ENCODE data around the gene KREMEN1. TPM values are rescaled to one million over a fixed set of nuclear protein-coding genes. Genes with fewer than 3 reads are reported as not detected.

The KREMEN1 gene
- total and polyA plus RNA-seq, 4 experiments from 2014 or later, result not detected

DNA sequence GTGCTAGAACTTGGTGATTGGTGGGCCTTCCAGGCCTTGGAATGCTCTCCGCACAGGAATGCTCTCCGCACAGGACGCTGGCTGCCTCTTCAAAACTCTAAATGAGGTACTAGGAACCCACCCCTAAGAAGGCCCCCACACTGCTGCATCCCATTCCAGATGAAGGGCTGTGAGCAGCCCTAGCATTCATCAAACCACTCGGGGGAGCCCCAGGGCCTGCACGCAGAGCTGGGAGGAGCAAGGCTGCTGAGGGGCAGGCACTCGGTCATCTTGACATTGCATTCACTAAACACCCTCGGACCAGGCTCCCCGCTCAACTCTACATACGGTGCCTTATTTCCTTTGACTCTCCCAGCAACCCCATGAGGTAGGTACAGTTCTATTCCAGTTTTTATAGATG, 83.7 kb downstream of the KREMEN1 start:
- no peaks in the 10 kb centered on the region for H3K9me3 Mint-ChIP-seq
- H3K27me3 Mint-ChIP-seq, result peaks cover 16 to 25% of the 10 kb centered on the region in 2 donors
- H3K4me1 ChIP-seq (ENCODE audit: insufficient read depth, low read length), result peaks cover 10% of the 10 kb centered on the region
- no peak overlapping the region for H3K4me3 Mint-ChIP-seq
- intact Hi-C loops (cut with micrococcal nuclease), result loop anchor here (10.0 kb wide), 1 partner anchor 562 kb away; no protein-coding TSS in a partner anchor
- DNase-seq, result no peak
- H3K4me1 Mint-ChIP-seq, result peaks cover 4 to 7% (median 6%) of the 10 kb centered on the region in 4 donors
- H3K27me3 ChIP-seq (ENCODE audit: insufficient read depth, low read length), result no peaks in the 10 kb centered on the region
- no peaks in the 10 kb centered on the region for H3K9me3 ChIP-seq (ENCODE audit: control insufficient read depth in 1 of 2, low read length in 2 of 2)
- H3K4me3 ChIP-seq (ENCODE audit: low read length in 2 of 2), result no peak overlapping the region
- H3K27ac Mint-ChIP-seq, result no peak overlapping the region
- no peak overlapping the region for H3K27ac ChIP-seq (ENCODE audit: low read depth, low read length)
- H3K36me3 Mint-ChIP-seq, result no peaks in the 10 kb centered on the region
- POLR2A ChIA-PET (ENCODE audit: partially characterized antibody), result no interaction called here
- CTCF ChIA-PET (ENCODE audit: partially characterized antibody), result interaction anchor here (1.9 kb wide), 1 partner anchor 86 kb away, joined by 4 read pairs; no protein-coding TSS in a partner anchor
- H3K36me3 ChIP-seq (ENCODE audit: insufficient read depth, low read length), result no peaks in the 10 kb centered on the region

DNA sequence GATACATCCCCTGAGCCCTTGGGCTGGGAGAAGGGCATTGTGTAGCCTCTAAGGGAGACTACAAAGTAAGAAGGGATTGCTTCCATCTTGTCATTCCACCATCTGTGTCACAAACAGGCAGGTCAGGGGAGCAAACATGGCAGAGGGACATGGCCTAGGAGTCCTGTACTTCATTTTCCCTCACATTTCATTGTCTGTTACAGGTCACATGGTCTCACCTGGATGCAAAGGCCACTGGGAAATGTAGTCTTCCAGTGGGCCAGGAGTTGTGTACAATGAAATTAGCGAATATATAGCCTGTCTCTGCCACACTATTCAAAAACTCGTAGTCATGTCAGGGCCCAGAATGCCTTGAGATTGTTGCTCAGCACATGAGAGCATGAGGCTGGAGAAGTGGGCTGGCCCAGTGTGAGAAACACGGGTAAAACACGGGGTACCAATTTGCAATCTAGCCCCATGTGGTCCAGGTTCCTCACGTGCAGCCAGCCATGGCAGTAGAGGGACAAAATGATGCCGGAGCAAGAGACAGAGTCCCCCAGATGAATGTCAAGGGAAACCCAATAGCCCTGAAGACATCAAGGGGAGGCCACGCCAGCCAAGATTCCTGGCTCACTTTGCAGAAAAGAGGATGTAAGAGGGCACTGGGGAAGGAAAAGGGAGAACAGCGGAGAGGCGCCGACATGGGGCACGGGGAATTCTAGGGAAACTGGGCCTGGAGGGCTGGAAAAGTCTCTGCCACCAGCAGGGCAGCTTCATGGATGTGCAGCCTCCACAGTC, 85.1 kb downstream of the KREMEN1 start:
- Histone ChIP-seq H3K9me3 (ENCODE audit: control insufficient read depth in 1 of 2, low read length in 2 of 2) (no peaks in the 10 kb centered on the region), H3K27ac (ENCODE audit: low read depth, low read length) (no peak overlapping the region), H3K27me3 (ENCODE audit: insufficient read depth, low read length) (no peaks in the 10 kb centered on the region), H3K36me3 (ENCODE audit: insufficient read depth, low read length) (no peaks in the 10 kb centered on the region), H3K4me3 (ENCODE audit: low read length in 2 of 2) (no peak overlapping the region), H3K4me1 (ENCODE audit: insufficient read depth, low read length) (peaks cover 10% of the 10 kb centered on the region)
- CTCF ChIA-PET (ENCODE audit: partially characterized antibody), result interaction anchor here (0.6 kb wide), 1 partner anchor 449 kb away, joined by 3 read pairs; no protein-coding TSS in a partner anchor
- Mint-ChIP-seq H3K27me3 (peaks cover 16 to 25% of the 10 kb centered on the region in 2 donors), H3K4me1 (peaks cover 4 to 7% (median 6%) of the 10 kb centered on the region in 4 donors), H3K36me3 (no peaks in the 10 kb centered on the region), H3K9me3 (no peaks in the 10 kb centered on the region), H3K4me3 (no peak overlapping the region), H3K27ac (no peak overlapping the region)
- DNase-seq, result no peak
- POLR2A ChIA-PET (ENCODE audit: partially characterized antibody), result no interaction called here
- intact Hi-C loops (cut with micrococcal nuclease), result loop anchor here (10.0 kb wide), 1 partner anchor 563 kb away; no protein-coding TSS in a partner anchor

DNA sequence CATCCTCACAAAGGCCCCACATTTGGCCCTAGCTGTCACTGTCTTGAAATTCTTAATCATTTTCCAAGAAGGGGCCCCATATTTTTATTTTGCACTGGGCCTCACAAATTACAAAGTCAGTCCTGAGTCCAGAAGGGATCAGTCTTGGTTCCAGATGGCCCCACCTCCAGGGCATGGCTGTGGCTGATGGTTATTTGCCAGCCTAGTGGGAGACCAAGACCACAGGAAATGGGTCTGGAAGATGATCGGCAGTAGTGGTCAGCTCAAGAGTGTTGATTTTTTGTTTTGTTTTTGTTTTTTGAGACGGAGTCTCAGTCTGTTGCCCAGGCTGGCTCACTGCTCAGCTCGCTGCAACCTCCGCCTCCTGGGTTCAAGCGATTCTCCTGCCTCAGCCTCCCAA, 85.7 kb downstream of the KREMEN1 start:
- DNase-seq, result no peak
- no peaks in the 10 kb centered on the region for H3K36me3 Mint-ChIP-seq
- Histone ChIP-seq H3K27me3 (ENCODE audit: insufficient read depth, low read length) (no peaks in the 10 kb centered on the region), H3K4me1 (ENCODE audit: insufficient read depth, low read length) (peaks cover 10% of the 10 kb centered on the region), H3K4me3 (ENCODE audit: low read length in 2 of 2) (no peak overlapping the region), H3K9me3 (ENCODE audit: control insufficient read depth in 1 of 2, low read length in 2 of 2) (no peaks in the 10 kb centered on the region), H3K27ac (ENCODE audit: low read depth, low read length) (no peak overlapping the region), H3K36me3 (ENCODE audit: insufficient read depth, low read length) (no peaks in the 10 kb centered on the region)
- ChIA-PET CTCF (ENCODE audit: partially characterized antibody) (no interaction called here), POLR2A (ENCODE audit: partially characterized antibody) (no interaction called here)
- no peak overlapping the region for H3K27ac Mint-ChIP-seq
- H3K4me1 Mint-ChIP-seq, result peaks cover 4 to 7% (median 6%) of the 10 kb centered on the region in 4 donors
- intact Hi-C loops (cut with micrococcal nuclease), result loop anchor here (10.0 kb wide), 1 partner anchor 564 kb away; no protein-coding TSS in a partner anchor
- H3K4me3 Mint-ChIP-seq, result no peak overlapping the region
- H3K27me3 Mint-ChIP-seq, result peaks cover 16 to 22% of the 10 kb centered on the region in 2 donors
- H3K9me3 Mint-ChIP-seq, result no peaks in the 10 kb centered on the region

DNA sequence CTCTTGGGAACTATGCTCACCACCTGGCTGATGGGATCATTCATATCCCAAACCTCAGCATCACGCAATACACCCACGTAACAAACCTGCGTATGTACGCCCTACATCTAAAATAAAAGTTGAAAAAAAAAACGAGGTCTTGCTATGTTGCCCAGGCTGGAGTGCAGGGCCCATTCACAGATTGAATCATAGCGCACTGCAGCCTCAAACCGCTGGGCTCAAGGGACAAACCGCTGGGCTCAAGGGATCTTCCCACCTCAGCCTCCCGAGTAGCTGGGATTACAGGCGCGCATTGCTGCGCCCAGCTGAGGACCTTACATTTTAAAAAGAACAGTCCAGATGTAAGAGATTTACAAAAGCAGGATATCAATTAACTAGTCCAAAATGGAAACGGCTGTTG, 91.0 kb downstream of the KREMEN1 start:
- peaks cover 13% of the 10 kb centered on the region for H3K4me1 ChIP-seq (ENCODE audit: insufficient read depth, low read length)
- no peaks in the 10 kb centered on the region for H3K9me3 ChIP-seq (ENCODE audit: control insufficient read depth in 1 of 2, low read length in 2 of 2)
- Mint-ChIP-seq H3K27ac (no peak overlapping the region), H3K4me1 (peaks cover 14 to 21% (median 17%) of the 10 kb centered on the region in 4 donors), H3K4me3 (no peak overlapping the region), H3K9me3 (no peaks in the 10 kb centered on the region), H3K36me3 (no peaks in the 10 kb centered on the region), H3K27me3 (peaks cover 6 to 9% of the 10 kb centered on the region in 2 donors)
- no peak overlapping the region for H3K4me3 ChIP-seq (ENCODE audit: low read length in 2 of 2)
- POLR2A ChIA-PET (ENCODE audit: partially characterized antibody), result no interaction called here
- no peak overlapping the region for H3K27ac ChIP-seq (ENCODE audit: low read depth, low read length)
- intact Hi-C loops (cut with micrococcal nuclease), result no loop called here
- no peaks in the 10 kb centered on the region for H3K27me3 ChIP-seq (ENCODE audit: insufficient read depth, low read length)
- no peaks in the 10 kb centered on the region for H3K36me3 ChIP-seq (ENCODE audit: insufficient read depth, low read length)
- DNase-seq, result no peak
- CTCF ChIA-PET (ENCODE audit: partially characterized antibody), result no interaction called here

DNA sequence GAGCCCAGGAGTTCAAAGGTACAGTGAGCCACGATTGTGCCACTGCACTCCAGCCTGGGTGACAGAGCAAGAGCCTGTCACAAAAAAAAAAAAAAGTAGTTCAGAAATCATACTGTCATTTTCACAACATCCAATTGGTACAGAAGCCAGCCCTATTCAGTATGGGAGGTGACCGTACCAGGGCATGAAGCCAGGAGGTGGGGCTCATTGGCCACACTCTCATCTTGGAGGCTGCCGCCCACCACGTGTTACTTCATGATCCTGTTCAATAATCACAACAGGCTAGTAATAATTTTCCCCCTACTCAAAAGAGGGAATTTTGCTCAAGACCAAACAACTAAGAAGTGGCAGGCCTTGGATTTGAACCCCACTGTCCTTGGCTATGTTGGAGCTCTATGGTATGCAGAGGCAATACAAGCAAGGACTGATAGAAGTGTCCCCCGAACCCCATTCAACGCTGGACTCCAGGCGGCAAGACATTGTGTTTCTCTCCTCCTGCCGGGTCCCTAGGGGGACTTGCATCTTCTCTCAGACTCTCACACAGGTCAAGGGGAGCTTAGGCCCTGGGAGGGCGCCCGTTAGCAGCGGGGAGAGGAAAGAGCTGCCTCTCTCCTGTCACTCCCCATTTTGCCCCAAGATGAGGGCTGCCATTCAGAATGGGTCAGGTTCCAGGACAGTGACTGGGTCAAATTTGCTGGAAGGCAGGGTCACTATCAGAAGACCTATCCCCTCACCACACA, 92.7 kb downstream of the KREMEN1 start:
- Histone ChIP-seq H3K4me1 (ENCODE audit: insufficient read depth, low read length) (peaks cover 13% of the 10 kb centered on the region), H3K27me3 (ENCODE audit: insufficient read depth, low read length) (no peaks in the 10 kb centered on the region), H3K4me3 (ENCODE audit: low read length in 2 of 2) (no peak overlapping the region), H3K27ac (ENCODE audit: low read depth, low read length) (no peak overlapping the region), H3K9me3 (ENCODE audit: control insufficient read depth in 1 of 2, low read length in 2 of 2) (no peaks in the 10 kb centered on the region), H3K36me3 (ENCODE audit: insufficient read depth, low read length) (no peaks in the 10 kb centered on the region)
- no peak for DNase-seq
- Mint-ChIP-seq H3K4me1 (peaks cover 14 to 21% (median 17%) of the 10 kb centered on the region in 4 donors), H3K27me3 (peaks cover 4 to 6% of the 10 kb centered on the region in 2 donors), H3K27ac (no peak overlapping the region), H3K9me3 (peaks cover 0 to 1% (median 0%) of the 10 kb centered on the region in 8 donors), H3K36me3 (no peaks in the 10 kb centered on the region), H3K4me3 (peak overlapping the region in 2 of 8 donors; percentile 22 to 46)
- ChIA-PET CTCF (ENCODE audit: partially characterized antibody) (no interaction called here), POLR2A (ENCODE audit: partially characterized antibody) (no interaction called here)
- intact Hi-C loops (cut with micrococcal nuclease), result no loop called here

DNA sequence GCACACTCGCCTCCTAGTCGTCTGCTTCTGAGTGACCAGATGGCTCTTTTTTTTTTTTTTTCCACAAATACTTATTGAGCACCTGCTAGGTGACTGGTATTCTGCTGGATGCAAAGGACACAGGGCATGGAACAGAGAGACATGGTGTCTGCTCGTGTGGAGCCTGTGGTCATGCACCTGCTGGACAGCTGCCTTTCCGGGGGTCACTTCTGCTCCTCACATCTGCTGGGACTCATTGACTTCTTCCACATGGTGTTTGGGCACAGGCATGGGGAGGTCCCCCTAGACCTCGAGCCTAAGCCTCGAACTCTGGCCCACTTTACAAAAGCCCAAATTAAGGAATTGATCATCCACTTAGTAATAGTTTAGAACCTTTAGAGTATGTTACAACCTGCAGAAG, 93.3 kb downstream of the KREMEN1 start:
- CTCF ChIA-PET (ENCODE audit: partially characterized antibody), result interaction anchor here (1.1 kb wide), 1 partner anchor 12 kb away, joined by 3 read pairs; no protein-coding TSS in a partner anchor
- POLR2A ChIA-PET (ENCODE audit: partially characterized antibody), result no interaction called here
- H3K9me3 Mint-ChIP-seq, result peaks cover 0 to 3% (median 0%) of the 10 kb centered on the region in 8 donors
- intact Hi-C loops (cut with micrococcal nuclease), result no loop called here
- no peaks in the 10 kb centered on the region for H3K36me3 Mint-ChIP-seq
- peaks cover 0 to 6% of the 10 kb centered on the region in 2 donors for H3K27me3 Mint-ChIP-seq
- Histone ChIP-seq H3K27ac (ENCODE audit: low read depth, low read length) (no peak overlapping the region), H3K27me3 (ENCODE audit: insufficient read depth, low read length) (no peaks in the 10 kb centered on the region), H3K9me3 (ENCODE audit: control insufficient read depth in 1 of 2, low read length in 2 of 2) (no peaks in the 10 kb centered on the region), H3K36me3 (ENCODE audit: insufficient read depth, low read length) (no peaks in the 10 kb centered on the region), H3K4me1 (ENCODE audit: insufficient read depth, low read length) (peaks cover 13% of the 10 kb centered on the region), H3K4me3 (ENCODE audit: low read length in 2 of 2) (no peak overlapping the region)
- peaks cover 14 to 21% (median 17%) of the 10 kb centered on the region in 4 donors for H3K4me1 Mint-ChIP-seq
- H3K4me3 Mint-ChIP-seq, result peak overlapping the region in 3 of 8 donors; percentile 32 to 46 (median 36)
- DNase-seq, result no peak
- no peak overlapping the region for H3K27ac Mint-ChIP-seq
